Epithelial cell of esophagus (primary cell): ENCODE data around the gene PREX1.

Source experiments
- DNase-seq: peaks from one replicate; pipeline ENCODE4 v3.0.0; 2010; ENCODE audit warnings: low read depth
- H3K4me3 ChIP-seq: 2 replicates; pipeline ENCODE4 v1.5.1; 2011; ENCODE audit warnings: mild to moderate bottlenecking, low read length, control low read depth
- CTCF ChIP-seq: IDR thresholded peaks from 2 replicates; pipeline ENCODE4 v1.5.1; 2011; ENCODE audit warnings: low read depth, mild to moderate bottlenecking, low read length, control low read depth, inconsistent platforms; ENCODE audit not compliant: insufficient read depth; ENCODE audit errors: missing control alignments

PREX1 gene

GRCh38 chr20:48751871-48752270 is 75.9 kb downstream of the PREX1 start:
- DNase-seq, result no peak
- no peak overlapping the region for H3K4me3 ChIP-seq
- no peak for TF ChIP-seq CTCF

- no peak overlapping the region for H3K4me3 ChIP-seq
- no peak for DNase-seq
- TF ChIP-seq CTCF, result no peak
These were observed 76.7 kb downstream of the PREX1 start for GRCh38 chr20:48750941-48751635.

GRCh38 chr20:48750376-48750775 is 77.4 kb downstream of the PREX1 start:
- no peak for TF ChIP-seq CTCF
- H3K4me3 ChIP-seq, result no peak overlapping the region
- DNase-seq, result no peak

GRCh38 chr20:48749437-48749836 is 78.4 kb downstream of the PREX1 start:
- DNase-seq, result no peak
- no peak overlapping the region for H3K4me3 ChIP-seq
- TF ChIP-seq CTCF, result no peak

GRCh38 chr20:48748556-48748955 is 79.2 kb downstream of the PREX1 start:
- DNase-seq, result no peak
- H3K4me3 ChIP-seq, result no peak overlapping the region
- TF ChIP-seq CTCF, result no peak

GRCh38 chr20:48747840-48748414 is 79.9 kb downstream of the PREX1 start:
- no peak overlapping the region for H3K4me3 ChIP-seq
- TF ChIP-seq CTCF, result no peak

GRCh38 chr20:48745330-48745729 is 82.5 kb downstream of the PREX1 start:
- TF ChIP-seq CTCF, result no peak
- DNase-seq, result no peak
- H3K4me3 ChIP-seq, result no peak overlapping the region

More at GRCh38 chr20:48747840-48748414, 79.9 kb downstream of the PREX1 start:
- DNase-seq, result no peak
